Liver (tissue), 3 donors: ENCODE measurements around the gene SPAM1.

Source experiments
- GABPA ChIP-seq, 2 donors: IDR thresholded peaks in 1 of 2; conservative IDR thresholded peaks in 1 of 2; 2 replicates each; pipeline ENCODE4 v1.6.1; 2016; ENCODE audit warnings: antibody characterized with exemption in 2 of 2, mild to moderate bottlenecking in 1 of 2, moderate library complexity in 1 of 2
- JUND ChIP-seq, 2 donors: IDR thresholded peaks; 2 replicates each; pipeline ENCODE4 v1.6.1; 2016; ENCODE audit warnings: antibody characterized with exemption in 2 of 2
- NR2F2 ChIP-seq: IDR thresholded peaks from 2 replicates; pipeline ENCODE4 v1.6.1; 2016; ENCODE audit warnings: antibody characterized with exemption
- RAD21 ChIP-seq, 2 donors: IDR thresholded peaks; 2 replicates each; pipeline ENCODE4 v1.6.1; 2016; ENCODE audit warnings: antibody characterized with exemption in 2 of 2, mild to moderate bottlenecking in 2 of 2
- RXRA ChIP-seq, 2 donors: IDR thresholded peaks; 2 replicates each; pipeline ENCODE4 v1.6.1; 2017 to 2018; ENCODE audit warnings: antibody characterized with exemption in 2 of 2, mild to moderate bottlenecking in 1 of 2
- SP1 ChIP-seq: IDR thresholded peaks from 2 replicates; pipeline ENCODE4 v1.6.1; 2018; ENCODE audit warnings: antibody characterized with exemption, mild to moderate bottlenecking
- TAF1 ChIP-seq: conservative IDR thresholded peaks from 2 replicates; pipeline ENCODE4 v1.6.1; 2016; ENCODE audit warnings: antibody characterized with exemption, mild to moderate bottlenecking
- TF ChIP-seq, protein P1 (sequence below): fragments of 150-350 bp; IDR thresholded peaks from 2 replicates; pipeline ENCODE4 v1.5.1; 2017; ENCODE audit warnings: improper control_type of control experiment, low read depth, low read length; ENCODE audit not compliant: missing input control
- TF ChIP-seq, protein P2 (sequence below): IDR thresholded peaks from 2 replicates; pipeline ENCODE4 v1.6.1; 2016; ENCODE audit warnings: antibody characterized with exemption, mild to moderate bottlenecking
- TF ChIP-seq, protein P3 (sequence below): IDR thresholded peaks from 2 replicates; pipeline ENCODE4 v1.6.1; 2016; ENCODE audit warnings: antibody characterized with exemption
- TF ChIP-seq, protein P4 (sequence below): IDR thresholded peaks from 2 replicates; pipeline ENCODE4 v1.6.1; 2016; ENCODE audit warnings: antibody characterized with exemption
- donor health status: healthy.
- donor health status: healthy.

DNA sequence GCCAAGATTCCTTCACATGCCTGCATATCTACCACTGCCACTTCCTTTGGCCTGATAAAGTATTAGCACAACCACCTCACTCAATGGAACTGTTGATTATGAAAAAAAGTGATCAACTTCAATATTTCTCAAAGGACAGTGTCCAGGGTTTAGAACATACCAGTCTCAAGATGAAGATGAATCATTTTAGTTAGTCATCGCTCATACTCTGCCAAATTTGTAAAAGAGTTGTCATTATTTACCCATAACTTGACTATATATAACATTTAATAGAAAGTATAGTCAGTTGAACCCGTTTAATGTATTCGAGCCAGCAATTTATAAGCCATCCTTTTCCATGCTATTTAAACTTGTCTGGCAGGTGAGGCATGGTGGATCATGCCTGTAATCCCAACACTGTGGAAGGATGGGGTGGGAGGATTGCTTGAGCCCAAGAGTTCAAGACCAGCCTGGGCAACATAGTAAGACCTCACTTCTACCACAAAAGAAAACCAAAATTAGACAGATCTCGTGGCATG is 33.2 kb downstream of the SPAM1 start:
- TF ChIP-seq SP1, result no peak
- no peak for TF ChIP-seq RAD21 (IDR thresholded peaks at IDR 0.05)
- TF ChIP-seq, protein P1, sequence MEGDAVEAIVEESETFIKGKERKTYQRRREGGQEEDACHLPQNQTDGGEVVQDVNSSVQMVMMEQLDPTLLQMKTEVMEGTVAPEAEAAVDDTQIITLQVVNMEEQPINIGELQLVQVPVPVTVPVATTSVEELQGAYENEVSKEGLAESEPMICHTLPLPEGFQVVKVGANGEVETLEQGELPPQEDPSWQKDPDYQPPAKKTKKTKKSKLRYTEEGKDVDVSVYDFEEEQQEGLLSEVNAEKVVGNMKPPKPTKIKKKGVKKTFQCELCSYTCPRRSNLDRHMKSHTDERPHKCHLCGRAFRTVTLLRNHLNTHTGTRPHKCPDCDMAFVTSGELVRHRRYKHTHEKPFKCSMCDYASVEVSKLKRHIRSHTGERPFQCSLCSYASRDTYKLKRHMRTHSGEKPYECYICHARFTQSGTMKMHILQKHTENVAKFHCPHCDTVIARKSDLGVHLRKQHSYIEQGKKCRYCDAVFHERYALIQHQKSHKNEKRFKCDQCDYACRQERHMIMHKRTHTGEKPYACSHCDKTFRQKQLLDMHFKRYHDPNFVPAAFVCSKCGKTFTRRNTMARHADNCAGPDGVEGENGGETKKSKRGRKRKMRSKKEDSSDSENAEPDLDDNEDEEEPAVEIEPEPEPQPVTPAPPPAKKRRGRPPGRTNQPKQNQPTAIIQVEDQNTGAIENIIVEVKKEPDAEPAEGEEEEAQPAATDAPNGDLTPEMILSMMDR, result no peak
- TF ChIP-seq, protein P2, sequence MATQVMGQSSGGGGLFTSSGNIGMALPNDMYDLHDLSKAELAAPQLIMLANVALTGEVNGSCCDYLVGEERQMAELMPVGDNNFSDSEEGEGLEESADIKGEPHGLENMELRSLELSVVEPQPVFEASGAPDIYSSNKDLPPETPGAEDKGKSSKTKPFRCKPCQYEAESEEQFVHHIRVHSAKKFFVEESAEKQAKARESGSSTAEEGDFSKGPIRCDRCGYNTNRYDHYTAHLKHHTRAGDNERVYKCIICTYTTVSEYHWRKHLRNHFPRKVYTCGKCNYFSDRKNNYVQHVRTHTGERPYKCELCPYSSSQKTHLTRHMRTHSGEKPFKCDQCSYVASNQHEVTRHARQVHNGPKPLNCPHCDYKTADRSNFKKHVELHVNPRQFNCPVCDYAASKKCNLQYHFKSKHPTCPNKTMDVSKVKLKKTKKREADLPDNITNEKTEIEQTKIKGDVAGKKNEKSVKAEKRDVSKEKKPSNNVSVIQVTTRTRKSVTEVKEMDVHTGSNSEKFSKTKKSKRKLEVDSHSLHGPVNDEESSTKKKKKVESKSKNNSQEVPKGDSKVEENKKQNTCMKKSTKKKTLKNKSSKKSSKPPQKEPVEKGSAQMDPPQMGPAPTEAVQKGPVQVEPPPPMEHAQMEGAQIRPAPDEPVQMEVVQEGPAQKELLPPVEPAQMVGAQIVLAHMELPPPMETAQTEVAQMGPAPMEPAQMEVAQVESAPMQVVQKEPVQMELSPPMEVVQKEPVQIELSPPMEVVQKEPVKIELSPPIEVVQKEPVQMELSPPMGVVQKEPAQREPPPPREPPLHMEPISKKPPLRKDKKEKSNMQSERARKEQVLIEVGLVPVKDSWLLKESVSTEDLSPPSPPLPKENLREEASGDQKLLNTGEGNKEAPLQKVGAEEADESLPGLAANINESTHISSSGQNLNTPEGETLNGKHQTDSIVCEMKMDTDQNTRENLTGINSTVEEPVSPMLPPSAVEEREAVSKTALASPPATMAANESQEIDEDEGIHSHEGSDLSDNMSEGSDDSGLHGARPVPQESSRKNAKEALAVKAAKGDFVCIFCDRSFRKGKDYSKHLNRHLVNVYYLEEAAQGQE, result no peak
- TF ChIP-seq RXRA (IDR thresholded peaks at IDR 0.05), result no peak
- TF ChIP-seq, protein P3, sequence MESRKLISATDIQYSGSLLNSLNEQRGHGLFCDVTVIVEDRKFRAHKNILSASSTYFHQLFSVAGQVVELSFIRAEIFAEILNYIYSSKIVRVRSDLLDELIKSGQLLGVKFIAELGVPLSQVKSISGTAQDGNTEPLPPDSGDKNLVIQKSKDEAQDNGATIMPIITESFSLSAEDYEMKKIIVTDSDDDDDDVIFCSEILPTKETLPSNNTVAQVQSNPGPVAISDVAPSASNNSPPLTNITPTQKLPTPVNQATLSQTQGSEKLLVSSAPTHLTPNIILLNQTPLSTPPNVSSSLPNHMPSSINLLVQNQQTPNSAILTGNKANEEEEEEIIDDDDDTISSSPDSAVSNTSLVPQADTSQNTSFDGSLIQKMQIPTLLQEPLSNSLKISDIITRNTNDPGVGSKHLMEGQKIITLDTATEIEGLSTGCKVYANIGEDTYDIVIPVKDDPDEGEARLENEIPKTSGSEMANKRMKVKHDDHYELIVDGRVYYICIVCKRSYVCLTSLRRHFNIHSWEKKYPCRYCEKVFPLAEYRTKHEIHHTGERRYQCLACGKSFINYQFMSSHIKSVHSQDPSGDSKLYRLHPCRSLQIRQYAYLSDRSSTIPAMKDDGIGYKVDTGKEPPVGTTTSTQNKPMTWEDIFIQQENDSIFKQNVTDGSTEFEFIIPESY, result no peak
- TF ChIP-seq, protein P4, sequence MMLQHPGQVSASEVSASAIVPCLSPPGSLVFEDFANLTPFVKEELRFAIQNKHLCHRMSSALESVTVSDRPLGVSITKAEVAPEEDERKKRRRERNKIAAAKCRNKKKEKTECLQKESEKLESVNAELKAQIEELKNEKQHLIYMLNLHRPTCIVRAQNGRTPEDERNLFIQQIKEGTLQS, result no peak
- no peak for TF ChIP-seq NR2F2
- TF ChIP-seq TAF1, result no peak
- no peak for TF ChIP-seq JUND (IDR thresholded peaks at IDR 0.05)
- TF ChIP-seq GABPA (IDR thresholded peaks at IDR 0.05 in 1 of 2, conservative IDR thresholded peaks at IDR 0.05 in 1 of 2), result no peak
